ENCODE results near the gene NCL. TPM values are rescaled to one million over a fixed set of nuclear protein-coding genes. Genes with fewer than 3 reads are reported as not detected.
"Not testable (repeated sequence)": the region's sequence is repeated elsewhere in the genome, so short reads cannot be mapped to it uniquely, and the experiment has no call there.

The NCL gene
- total and polyA plus RNA-seq, 2 experiments from 2014 or later = 222 to 527 TPM

DNA sequence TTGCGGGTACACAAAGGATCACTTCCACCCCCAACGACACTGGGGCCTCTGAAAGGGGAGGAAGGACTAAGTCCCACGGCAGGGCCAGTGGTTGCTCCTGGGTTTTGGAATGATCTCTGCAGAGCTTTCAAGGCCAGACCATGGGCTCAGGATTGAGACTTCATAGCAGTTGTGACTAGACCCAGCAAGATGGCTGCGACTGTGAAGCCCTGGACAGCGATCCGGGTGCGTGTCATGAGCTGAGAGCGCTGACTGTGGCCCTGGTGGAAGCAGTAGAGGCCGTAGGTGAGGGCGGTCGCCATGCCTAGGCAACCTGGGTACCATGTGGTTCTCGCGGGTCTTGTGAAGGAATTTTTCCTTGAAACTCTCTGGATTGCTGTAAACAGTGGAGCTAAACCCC, 27.3 kb downstream of the NCL start:
- Histone ChIP-seq H3K27me3 (no peaks in the 10 kb centered on the region), H3K4me1 (ENCODE audit: low read depth) (no peaks in the 10 kb centered on the region), H3K36me3 (no peaks in the 10 kb centered on the region), H3K9me3 (ENCODE audit: low read depth) (no peaks in the 10 kb centered on the region), H3K27ac (no peak overlapping the region), H3K4me3 (no peak overlapping the region)
- DNase-seq (ENCODE audit: low read depth in 1 of 2, low spot score in 1 of 2) = no peak
- TF ChIP-seq, protein P1, sequence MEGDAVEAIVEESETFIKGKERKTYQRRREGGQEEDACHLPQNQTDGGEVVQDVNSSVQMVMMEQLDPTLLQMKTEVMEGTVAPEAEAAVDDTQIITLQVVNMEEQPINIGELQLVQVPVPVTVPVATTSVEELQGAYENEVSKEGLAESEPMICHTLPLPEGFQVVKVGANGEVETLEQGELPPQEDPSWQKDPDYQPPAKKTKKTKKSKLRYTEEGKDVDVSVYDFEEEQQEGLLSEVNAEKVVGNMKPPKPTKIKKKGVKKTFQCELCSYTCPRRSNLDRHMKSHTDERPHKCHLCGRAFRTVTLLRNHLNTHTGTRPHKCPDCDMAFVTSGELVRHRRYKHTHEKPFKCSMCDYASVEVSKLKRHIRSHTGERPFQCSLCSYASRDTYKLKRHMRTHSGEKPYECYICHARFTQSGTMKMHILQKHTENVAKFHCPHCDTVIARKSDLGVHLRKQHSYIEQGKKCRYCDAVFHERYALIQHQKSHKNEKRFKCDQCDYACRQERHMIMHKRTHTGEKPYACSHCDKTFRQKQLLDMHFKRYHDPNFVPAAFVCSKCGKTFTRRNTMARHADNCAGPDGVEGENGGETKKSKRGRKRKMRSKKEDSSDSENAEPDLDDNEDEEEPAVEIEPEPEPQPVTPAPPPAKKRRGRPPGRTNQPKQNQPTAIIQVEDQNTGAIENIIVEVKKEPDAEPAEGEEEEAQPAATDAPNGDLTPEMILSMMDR (IDR thresholded peaks at IDR 0.05; ENCODE audit: low read depth, low read length) = no peak

DNA sequence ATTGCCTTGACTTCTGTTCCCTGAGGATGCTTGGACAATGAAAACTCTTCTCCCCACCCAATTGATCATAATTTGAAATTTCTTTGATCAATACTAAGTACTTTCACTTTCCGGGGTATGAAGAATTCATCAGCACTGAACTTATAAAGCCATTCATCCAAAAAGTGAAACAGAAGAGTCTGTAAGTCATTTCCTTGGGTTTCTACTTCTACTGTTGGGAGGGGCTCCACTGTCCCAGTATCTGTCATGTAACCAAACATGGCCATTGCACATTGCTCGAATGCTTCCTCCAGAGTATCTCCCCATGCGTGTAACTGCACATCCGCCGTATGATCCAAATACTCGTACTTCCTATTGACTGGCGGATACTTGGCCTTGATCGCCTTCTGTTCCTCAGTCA, 30.3 kb downstream of the NCL start:
- no peak overlapping the region for H3K27ac ChIP-seq
- H3K36me3 ChIP-seq = no peaks in the 10 kb centered on the region
- H3K4me1 ChIP-seq (ENCODE audit: low read depth) = no peaks in the 10 kb centered on the region
- H3K9me3 ChIP-seq (ENCODE audit: low read depth) = no peaks in the 10 kb centered on the region
- no peak for DNase-seq (ENCODE audit: low read depth in 1 of 2, low spot score in 1 of 2)
- no peaks in the 10 kb centered on the region for H3K27me3 ChIP-seq
- no peak overlapping the region for H3K4me3 ChIP-seq
- TF ChIP-seq, protein P1 (IDR thresholded peaks at IDR 0.05; ENCODE audit: low read depth, low read length) = no peak

DNA sequence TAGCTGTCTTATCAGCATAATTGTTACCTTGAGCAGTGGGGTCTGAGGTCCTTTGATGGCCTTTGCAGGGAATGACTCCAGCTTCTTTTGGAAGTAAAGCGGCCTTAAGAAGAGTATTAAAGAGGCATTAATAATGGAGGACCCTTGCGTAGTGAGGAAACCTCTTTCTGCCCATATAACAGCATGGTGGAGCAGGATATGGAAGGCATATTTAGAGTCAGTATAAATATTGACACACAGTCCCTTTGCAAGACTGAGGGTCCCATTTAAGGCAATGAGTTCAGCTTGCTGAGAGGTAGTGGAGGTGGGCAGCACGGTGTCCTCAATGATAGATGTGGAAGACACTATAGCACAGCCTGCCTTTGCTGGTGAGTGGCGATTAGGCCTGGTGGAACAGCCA, 32.7 kb downstream of the NCL start:
- Histone ChIP-seq H3K36me3 (no peaks in the 10 kb centered on the region), H3K27ac (no peak overlapping the region), H3K4me3 (no peak overlapping the region), H3K4me1 (ENCODE audit: low read depth) (no peaks in the 10 kb centered on the region), H3K27me3 (no peaks in the 10 kb centered on the region), H3K9me3 (ENCODE audit: low read depth) (no peaks in the 10 kb centered on the region)
- TF ChIP-seq, protein P1 (IDR thresholded peaks at IDR 0.05; ENCODE audit: low read depth, low read length) = no peak
- DNase-seq (ENCODE audit: low read depth in 1 of 2, low spot score in 1 of 2) = no peak

DNA sequence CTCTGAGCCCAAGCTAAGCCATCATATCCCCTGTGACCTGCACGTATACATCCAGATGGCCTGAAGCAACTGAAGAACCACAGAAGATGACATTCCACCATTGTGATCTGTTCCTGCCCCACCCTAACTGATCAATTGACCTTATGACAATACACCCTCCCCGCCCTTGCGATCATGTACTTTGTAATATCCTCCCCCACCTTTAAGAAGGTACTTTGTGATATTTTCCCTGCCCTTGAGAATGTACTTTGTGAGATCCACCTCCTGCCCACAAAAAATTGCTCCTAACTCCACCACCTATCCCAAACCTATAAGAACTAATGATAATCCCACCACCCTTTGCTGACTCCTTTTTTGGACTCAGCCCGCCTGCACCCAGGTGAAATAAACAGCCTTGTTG, 33.8 kb downstream of the NCL start:
- DNase-seq (ENCODE audit: low read depth in 1 of 2, low spot score in 1 of 2); H3K27me3 ChIP-seq; H3K27ac ChIP-seq; H3K9me3 ChIP-seq (ENCODE audit: low read depth); H3K4me3 ChIP-seq; H3K4me1 ChIP-seq (ENCODE audit: low read depth); H3K36me3 ChIP-seq: not testable (repeated sequence)

DNA sequence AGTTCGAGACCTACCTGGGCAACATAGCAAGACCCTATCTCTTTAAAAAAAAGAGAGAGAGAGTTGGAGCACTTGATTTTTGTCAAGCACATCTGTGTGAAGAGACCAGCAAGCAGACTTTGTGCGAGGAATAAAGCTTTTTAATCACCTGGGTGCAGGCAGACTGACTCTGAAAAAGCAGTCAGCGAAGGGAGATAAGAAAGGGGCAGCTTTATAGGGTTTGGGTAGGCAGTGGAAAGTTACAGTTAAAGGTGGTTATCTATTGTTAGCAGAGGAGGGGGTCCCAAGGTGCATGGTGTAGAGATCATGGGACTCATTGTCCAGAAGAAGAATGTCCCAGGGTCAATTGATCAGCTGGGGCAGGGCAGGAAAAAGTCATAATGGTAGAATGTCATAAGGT, 34.4 kb downstream of the NCL start:
- Histone ChIP-seq H3K27ac (no peak overlapping the region), H3K27me3 (no peaks in the 10 kb centered on the region), H3K4me3 (no peak overlapping the region), H3K36me3 (no peaks in the 10 kb centered on the region), H3K4me1 (ENCODE audit: low read depth) (no peaks in the 10 kb centered on the region), H3K9me3 (ENCODE audit: low read depth) (no peaks in the 10 kb centered on the region)
- TF ChIP-seq, protein P1 (IDR thresholded peaks at IDR 0.05; ENCODE audit: low read depth, low read length) = no peak
- no peak for DNase-seq (ENCODE audit: low read depth in 1 of 2, low spot score in 1 of 2)

DNA sequence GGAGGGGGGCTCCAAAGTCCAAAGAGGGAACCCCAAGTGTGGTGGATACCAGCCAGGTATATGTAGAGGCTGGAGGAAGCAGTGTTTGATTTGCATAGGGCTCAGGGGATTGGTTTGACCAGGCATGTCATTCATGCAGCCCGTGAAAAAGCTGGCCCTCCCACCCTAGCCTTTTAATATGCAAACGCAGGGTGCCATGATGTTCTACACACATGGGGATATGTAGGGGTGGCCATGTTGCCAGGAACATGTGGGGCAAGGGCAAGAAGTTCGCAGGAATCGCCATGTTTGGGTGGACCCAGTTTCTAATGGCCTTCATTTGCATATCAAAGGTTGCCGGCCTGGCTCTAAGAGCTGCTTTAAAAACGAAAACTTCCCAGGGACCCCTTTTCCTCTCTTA, 35.1 kb downstream of the NCL start:
- TF ChIP-seq, protein P1 (IDR thresholded peaks at IDR 0.05; ENCODE audit: low read depth, low read length) = no peak
- DNase-seq (ENCODE audit: low read depth in 1 of 2, low spot score in 1 of 2) = no peak

More for the DNA sequence above, 35.1 kb downstream of the NCL start:
- Histone ChIP-seq H3K27ac (no peak overlapping the region), H3K36me3 (no peaks in the 10 kb centered on the region), H3K27me3 (no peaks in the 10 kb centered on the region), H3K4me1 (ENCODE audit: low read depth) (no peaks in the 10 kb centered on the region), H3K4me3 (no peak overlapping the region), H3K9me3 (ENCODE audit: low read depth) (no peaks in the 10 kb centered on the region)

Measured in cardiac muscle cell (in vitro differentiated cells and primary cell).